Caco-2 (cell line): ENCODE results near the gene UBE3A. TPM values are rescaled to one million over a fixed set of nuclear protein-coding genes. Genes with fewer than 3 reads are reported as not detected.

Source experiments
- BruUV-seq: library from RNA; stranded (reverse); fragments of 400-500 nt; replicated peaks from 2 replicates; lab custom pipeline; 2021; lab: Mats Ljungman, UMichigan
- CTCF ChIA-PET: fragments of 300-600 bp; sonication (Branson Sonifier 250); formaldehyde crosslinking; loops from one replicate; lab custom pipeline; 2022; ENCODE audit warnings: antibody characterized with exemption; lab: Charles Lee
- POLR2A ChIA-PET: fragments of 300-600 bp; sonication (Branson Sonifier 250); formaldehyde crosslinking; loops from one replicate; lab custom pipeline; 2022; ENCODE audit warnings: antibody characterized with exemption; lab: Charles Lee
- DNase-seq, 2 experiments: peaks; one replicate each; pipeline versions ENCODE4 v3.0.0 to v3.0.0-alpha.2; 2020 to 2022
- H3K27me3 ChIP-seq: replicated peaks from 2 replicates; pipeline ENCODE4 v1.6.0; 2011; ENCODE audit warnings: low read length; ENCODE audit not compliant: control insufficient read depth, insufficient read depth
- H3K36me3 ChIP-seq: 2 replicates; pipeline ENCODE4 v1.5.1; 2011; ENCODE audit warnings: low read length; ENCODE audit not compliant: control insufficient read depth, insufficient read depth
- H3K4me1 ChIP-seq: fragments of 250-450 bp; sonication (Bioruptor Pico); 2 replicates; pipeline ENCODE4 v1.5.1; 2020; ENCODE audit warnings: mild to moderate bottlenecking
- H3K4me3 ChIP-seq: 2 replicates; pipeline ENCODE4 v1.5.1; 2011; ENCODE audit warnings: low read depth, mild to moderate bottlenecking, control low read depth, low read length
- H3K9me3 ChIP-seq: fragments of 250-450 bp; sonication (Bioruptor Pico); 2 replicates; pipeline ENCODE4 v1.5.1; 2020; ENCODE audit warnings: mild to moderate bottlenecking, moderate library complexity
- H3K27ac Mint-ChIP-seq: one replicate; pipeline ENCODE4 v1.8.0; 2022; ENCODE audit warnings: mixed read lengths; ENCODE audit not compliant: unreplicated experiment
- H3K27me3 Mint-ChIP-seq: one replicate; pipeline ENCODE4 v1.8.0; 2022; ENCODE audit warnings: mixed read lengths; ENCODE audit not compliant: insufficient read depth, unreplicated experiment
- H3K36me3 Mint-ChIP-seq: one replicate; pipeline ENCODE4 v1.8.0; 2022; ENCODE audit warnings: mild to moderate bottlenecking, mixed read lengths; ENCODE audit not compliant: insufficient read depth, unreplicated experiment
- H3K4me1 Mint-ChIP-seq: one replicate; pipeline ENCODE4 v1.8.0; 2022; ENCODE audit warnings: low read depth, mixed read lengths; ENCODE audit not compliant: unreplicated experiment
- H3K4me3 Mint-ChIP-seq: one replicate; pipeline ENCODE4 v1.8.0; 2022; ENCODE audit warnings: mild to moderate bottlenecking, moderate library complexity, mixed read lengths; ENCODE audit not compliant: unreplicated experiment
- H3K9me3 Mint-ChIP-seq: one replicate; pipeline ENCODE4 v1.8.0; 2022; ENCODE audit warnings: mixed read lengths; ENCODE audit not compliant: unreplicated experiment
- CTCF ChIP-seq, 2 experiments: fragments of 200-600 bp in 1 of 2; IDR thresholded peaks; 1 replicate in 1 of 2; 2 replicates in 1 of 2; pipeline versions ENCODE4 v1.5.1 to v1.8.0; 2011 to 2022; ENCODE audit warnings: antibody characterized with exemption in 1 of 2, control low read depth in 1 of 2, inconsistent platforms in 1 of 2, low read depth in 1 of 2, low read length in 1 of 2, mild to moderate bottlenecking in 1 of 2, moderate library complexity in 1 of 2; ENCODE audit not compliant: insufficient read depth in 1 of 2, severe bottlenecking in 1 of 2, unreplicated experiment in 1 of 2
- intact Hi-C: fragments of 100-400 bp; cut with micrococcal nuclease; formaldehyde crosslinking; loops from one replicate; pipeline ENCODE4 v1.10.0; 2022; ENCODE audit not compliant: unreplicated experiment
- total RNA-seq: library from RNA; stranded (reverse); gene quantifications from 2 replicates; pipeline ENCODE4 v1.2.3, GENCODE V29; 2022

Gene UBE3A
- total RNA-seq, 1 experiment from 2014 or later = 125 TPM

GRCh38 chr15:25397100-25397499 lies 41.7 kb downstream of the UBE3A start:
- CTCF ChIA-PET = no interaction called here
- intact Hi-C loops = no loop called here
- Histone ChIP-seq H3K4me3 (no peak overlapping the region), H3K9me3 (no peaks in the 10 kb centered on the region), H3K4me1 (no peaks in the 10 kb centered on the region), H3K36me3 (peaks cover 2% of the 10 kb centered on the region), H3K27me3 (no peaks in the 10 kb centered on the region)
- POLR2A ChIA-PET = no interaction called here
- Mint-ChIP-seq H3K27ac (no peak overlapping the region), H3K4me3 (no peak overlapping the region), H3K4me1 (no peaks in the 10 kb centered on the region), H3K36me3 (peaks cover 42% of the 10 kb centered on the region), H3K9me3 (no peaks in the 10 kb centered on the region), H3K27me3 (no peaks in the 10 kb centered on the region)
- BruUV-seq = no TSS peak
- TF ChIP-seq CTCF (IDR thresholded peaks at IDR 0.05; ENCODE audit: insufficient read depth in 1 of 2, low read depth in 1 of 2, low read length in 1 of 2, severe bottlenecking in 1 of 2, unreplicated experiment in 1 of 2) = no peak
- DNase-seq = no peak

GRCh38 chr15:25394898-25395297 lies 43.9 kb downstream of the UBE3A start:
- POLR2A ChIA-PET = no interaction called here
- Mint-ChIP-seq H3K4me1 (no peaks in the 10 kb centered on the region), H3K36me3 (peaks cover 31% of the 10 kb centered on the region), H3K27ac (no peak overlapping the region), H3K27me3 (no peaks in the 10 kb centered on the region), H3K4me3 (no peak overlapping the region), H3K9me3 (no peaks in the 10 kb centered on the region)
- Histone ChIP-seq H3K27me3 (no peaks in the 10 kb centered on the region), H3K4me3 (no peak overlapping the region), H3K4me1 (no peaks in the 10 kb centered on the region), H3K36me3 (peaks cover 2% of the 10 kb centered on the region), H3K9me3 (no peaks in the 10 kb centered on the region)
- CTCF ChIA-PET = no interaction called here
- intact Hi-C loops = no loop called here
- no peak for TF ChIP-seq CTCF (IDR thresholded peaks at IDR 0.05; ENCODE audit: insufficient read depth in 1 of 2, low read depth in 1 of 2, low read length in 1 of 2, severe bottlenecking in 1 of 2, unreplicated experiment in 1 of 2)
- no TSS peak for BruUV-seq
- DNase-seq = no peak

GRCh38 chr15:25392806-25393205 lies 46.0 kb downstream of the UBE3A start:
- peaks cover 31% of the 10 kb centered on the region for H3K36me3 Mint-ChIP-seq
- CTCF ChIA-PET = no interaction called here
- H3K27me3 Mint-ChIP-seq = no peaks in the 10 kb centered on the region
- BruUV-seq = no TSS peak
- H3K4me3 Mint-ChIP-seq = no peak overlapping the region
- Histone ChIP-seq H3K36me3 (peaks cover 4% of the 10 kb centered on the region), H3K4me3 (no peak overlapping the region), H3K27me3 (no peaks in the 10 kb centered on the region), H3K4me1 (no peaks in the 10 kb centered on the region), H3K9me3 (no peaks in the 10 kb centered on the region)
- no peak for TF ChIP-seq CTCF (IDR thresholded peaks at IDR 0.05; ENCODE audit: insufficient read depth in 1 of 2, low read depth in 1 of 2, low read length in 1 of 2, severe bottlenecking in 1 of 2, unreplicated experiment in 1 of 2)
- no peaks in the 10 kb centered on the region for H3K9me3 Mint-ChIP-seq
- intact Hi-C loops = no loop called here
- DNase-seq = no peak
- POLR2A ChIA-PET = no interaction called here
- H3K27ac Mint-ChIP-seq = no peak overlapping the region
- no peaks in the 10 kb centered on the region for H3K4me1 Mint-ChIP-seq
